IPS DF 4.7 (cell line): Measurements from ENCODE around the gene ADAMTSL3.
"Not testable (repeated sequence)": the region's sequence is repeated elsewhere in the genome, so short reads cannot be mapped to it uniquely, and the experiment has no call there.

Experiments used
- DNase-seq: peaks from one replicate; pipeline ENCODE4 v3.0.0-alpha.2; 2013; ENCODE audit warnings: low spot score; ENCODE audit errors: extremely low read depth

The ADAMTSL3 gene

GRCh38 chr15:84081391-84082168 is 427.7 kb downstream of the ADAMTSL3 start:
- DNase-seq = no peak

DNA sequence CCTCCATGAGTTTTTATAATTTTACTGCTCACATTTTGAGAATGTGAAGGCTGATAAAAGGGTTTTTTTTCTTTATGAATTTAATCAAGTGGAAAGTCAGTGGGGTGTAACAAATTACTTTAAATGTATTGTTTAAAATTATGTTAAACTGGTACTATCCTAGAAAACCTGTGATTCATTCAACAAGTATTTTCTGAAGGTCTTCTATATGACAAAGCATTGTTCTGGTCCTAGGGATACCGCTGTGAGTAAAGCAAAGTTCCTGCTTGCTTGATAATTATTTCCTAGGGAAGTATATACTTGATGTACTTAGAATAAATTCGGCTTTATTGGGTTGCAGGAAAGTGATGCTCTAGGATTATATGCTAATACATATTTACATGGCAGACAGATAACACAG is 428.8 kb downstream of the ADAMTSL3 start:
- no peak for DNase-seq

DNA sequence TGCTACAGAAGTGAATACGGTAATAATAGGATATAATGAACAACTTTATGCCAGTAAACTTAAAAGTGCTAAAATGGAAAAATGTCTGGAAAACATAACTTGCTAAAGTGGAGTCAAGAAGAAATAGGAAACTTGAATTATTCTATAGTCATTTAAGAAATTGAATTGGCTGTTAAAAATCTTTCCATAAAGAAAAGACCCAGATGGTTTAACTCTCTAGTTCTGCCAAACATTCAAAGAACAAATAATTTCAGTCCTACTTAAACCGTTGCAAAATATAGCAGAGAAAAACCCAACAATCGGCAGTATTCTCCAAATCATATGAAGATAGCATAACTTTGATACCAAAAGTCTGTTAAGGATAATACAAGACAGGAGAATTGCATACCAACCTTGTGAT is 432.1 kb downstream of the ADAMTSL3 start:
- not testable (repeated sequence) for DNase-seq
